ENCODE results near the gene SHC2.
"Not testable (repeated sequence)": the region's sequence is repeated elsewhere in the genome, so short reads cannot be mapped to it uniquely, and the experiment has no call there.

Gene SHC2

GRCh38 chr19:436413-436950, 24.4 kb downstream of the SHC2 start:
- H3K9me3 ChIP-seq (ENCODE audit: control insufficient read depth in 1 of 2, low read length in 2 of 2): no peaks in the 10 kb centered on the region
- H3K4me1 ChIP-seq (ENCODE audit: control insufficient read depth in 1 of 2, insufficient read depth in 2 of 2, low read length in 2 of 2): no peaks in the 10 kb centered on the region
- no peak overlapping the region for H3K4me3 ChIP-seq (ENCODE audit: low read depth in 1 of 2, low read length in 2 of 2)
- H3K27me3 ChIP-seq (ENCODE audit: control insufficient read depth in 1 of 2, insufficient read depth in 2 of 2, low read length in 2 of 2): no peaks in the 10 kb centered on the region
- no peak overlapping the region for H3K27ac ChIP-seq (ENCODE audit: low read depth, low read length)
- H3K36me3 ChIP-seq (ENCODE audit: control insufficient read depth in 1 of 2, insufficient read depth in 2 of 2, low read length in 2 of 2): no peaks in the 10 kb centered on the region
- no peak overlapping the region for H3K9ac ChIP-seq (ENCODE audit: low read depth in 1 of 2, low read length in 2 of 2)

GRCh38 chr19:435707-436412, 25.0 kb downstream of the SHC2 start:
- Histone ChIP-seq H3K9me3 (ENCODE audit: control insufficient read depth in 1 of 2, low read length in 2 of 2) (no peaks in the 10 kb centered on the region), H3K4me1 (ENCODE audit: control insufficient read depth in 1 of 2, insufficient read depth in 2 of 2, low read length in 2 of 2) (no peaks in the 10 kb centered on the region), H3K36me3 (ENCODE audit: control insufficient read depth in 1 of 2, insufficient read depth in 2 of 2, low read length in 2 of 2) (no peaks in the 10 kb centered on the region), H3K27ac (ENCODE audit: low read depth, low read length) (no peak overlapping the region), H3K4me3 (ENCODE audit: low read depth in 1 of 2, low read length in 2 of 2) (no peak overlapping the region), H3K9ac (ENCODE audit: low read depth in 1 of 2, low read length in 2 of 2) (no peak overlapping the region), H3K27me3 (ENCODE audit: control insufficient read depth in 1 of 2, insufficient read depth in 2 of 2, low read length in 2 of 2) (no peaks in the 10 kb centered on the region)

- no peaks in the 10 kb centered on the region for H3K9me3 ChIP-seq (ENCODE audit: control insufficient read depth in 1 of 2, low read length in 2 of 2)
- H3K9ac ChIP-seq (ENCODE audit: low read depth in 1 of 2, low read length in 2 of 2): no peak overlapping the region
- H3K27me3 ChIP-seq (ENCODE audit: control insufficient read depth in 1 of 2, insufficient read depth in 2 of 2, low read length in 2 of 2): no peaks in the 10 kb centered on the region
- H3K36me3 ChIP-seq (ENCODE audit: control insufficient read depth in 1 of 2, insufficient read depth in 2 of 2, low read length in 2 of 2): no peaks in the 10 kb centered on the region
- H3K27ac ChIP-seq (ENCODE audit: low read depth, low read length): no peak overlapping the region
- H3K4me1 ChIP-seq (ENCODE audit: control insufficient read depth in 1 of 2, insufficient read depth in 2 of 2, low read length in 2 of 2): no peaks in the 10 kb centered on the region
- H3K4me3 ChIP-seq (ENCODE audit: low read depth in 1 of 2, low read length in 2 of 2): no peak overlapping the region
These were observed 25.7 kb downstream of the SHC2 start for GRCh38 chr19:435056-435706.

GRCh38 chr19:434152-434960, 26.5 kb downstream of the SHC2 start:
- Histone ChIP-seq H3K4me3 (ENCODE audit: low read depth in 1 of 2, low read length in 2 of 2) (no peak overlapping the region), H3K27me3 (ENCODE audit: control insufficient read depth in 1 of 2, insufficient read depth in 2 of 2, low read length in 2 of 2) (no peaks in the 10 kb centered on the region), H3K9ac (ENCODE audit: low read depth in 1 of 2, low read length in 2 of 2) (no peak overlapping the region)

GRCh38 chr19:430701-431100, 30.1 kb downstream of the SHC2 start:
- Histone ChIP-seq H3K9ac (ENCODE audit: low read depth in 1 of 2, low read length in 2 of 2) (no peak overlapping the region), H3K36me3 (ENCODE audit: control insufficient read depth in 1 of 2, insufficient read depth in 2 of 2, low read length in 2 of 2) (no peaks in the 10 kb centered on the region), H3K27ac (ENCODE audit: low read depth, low read length) (no peak overlapping the region), H3K4me3 (ENCODE audit: low read depth in 1 of 2, low read length in 2 of 2) (no peak overlapping the region), H3K4me1 (ENCODE audit: control insufficient read depth in 1 of 2, insufficient read depth in 2 of 2, low read length in 2 of 2) (no peaks in the 10 kb centered on the region), H3K27me3 (ENCODE audit: control insufficient read depth in 1 of 2, insufficient read depth in 2 of 2, low read length in 2 of 2) (no peaks in the 10 kb centered on the region), H3K9me3 (ENCODE audit: control insufficient read depth in 1 of 2, low read length in 2 of 2) (no peaks in the 10 kb centered on the region)

More at GRCh38 chr19:434152-434960, 26.5 kb downstream of the SHC2 start:
- H3K9me3 ChIP-seq (ENCODE audit: control insufficient read depth in 1 of 2, low read length in 2 of 2): no peaks in the 10 kb centered on the region
- H3K4me1 ChIP-seq (ENCODE audit: control insufficient read depth in 1 of 2, insufficient read depth in 2 of 2, low read length in 2 of 2): no peaks in the 10 kb centered on the region
- H3K27ac ChIP-seq (ENCODE audit: low read depth, low read length): no peak overlapping the region
- H3K36me3 ChIP-seq (ENCODE audit: control insufficient read depth in 1 of 2, insufficient read depth in 2 of 2, low read length in 2 of 2): no peaks in the 10 kb centered on the region

- no peaks in the 10 kb centered on the region for H3K36me3 ChIP-seq (ENCODE audit: control insufficient read depth in 1 of 2, insufficient read depth in 2 of 2, low read length in 2 of 2)
- no peaks in the 10 kb centered on the region for H3K9me3 ChIP-seq (ENCODE audit: control insufficient read depth in 1 of 2, low read length in 2 of 2)
- no peak overlapping the region for H3K27ac ChIP-seq (ENCODE audit: low read depth, low read length)
- no peak overlapping the region for H3K9ac ChIP-seq (ENCODE audit: low read depth in 1 of 2, low read length in 2 of 2)
- no peak overlapping the region for H3K4me3 ChIP-seq (ENCODE audit: low read depth in 1 of 2, low read length in 2 of 2)
- H3K27me3 ChIP-seq (ENCODE audit: control insufficient read depth in 1 of 2, insufficient read depth in 2 of 2, low read length in 2 of 2): no peaks in the 10 kb centered on the region
- no peaks in the 10 kb centered on the region for H3K4me1 ChIP-seq (ENCODE audit: control insufficient read depth in 1 of 2, insufficient read depth in 2 of 2, low read length in 2 of 2)
These were observed 32.7 kb downstream of the SHC2 start for GRCh38 chr19:428149-428548.

- H3K27ac ChIP-seq (ENCODE audit: low read depth, low read length); H3K36me3 ChIP-seq (ENCODE audit: control insufficient read depth in 1 of 2, insufficient read depth in 2 of 2, low read length in 2 of 2); H3K9me3 ChIP-seq (ENCODE audit: control insufficient read depth in 1 of 2, low read length in 2 of 2); H3K27me3 ChIP-seq (ENCODE audit: control insufficient read depth in 1 of 2, insufficient read depth in 2 of 2, low read length in 2 of 2); H3K4me1 ChIP-seq (ENCODE audit: control insufficient read depth in 1 of 2, insufficient read depth in 2 of 2, low read length in 2 of 2); H3K9ac ChIP-seq (ENCODE audit: low read depth in 1 of 2, low read length in 2 of 2); H3K4me3 ChIP-seq (ENCODE audit: low read depth in 1 of 2, low read length in 2 of 2): not testable (repeated sequence)
These were observed 33.2 kb downstream of the SHC2 start for GRCh38 chr19:427675-428074.

GRCh38 chr19:426725-427445, 33.9 kb downstream of the SHC2 start:
- Histone ChIP-seq H3K4me1 (ENCODE audit: control insufficient read depth in 1 of 2, insufficient read depth in 2 of 2, low read length in 2 of 2) (no peaks in the 10 kb centered on the region), H3K36me3 (ENCODE audit: control insufficient read depth in 1 of 2, insufficient read depth in 2 of 2, low read length in 2 of 2) (no peaks in the 10 kb centered on the region), H3K4me3 (ENCODE audit: low read depth in 1 of 2, low read length in 2 of 2) (no peak overlapping the region), H3K27me3 (ENCODE audit: control insufficient read depth in 1 of 2, insufficient read depth in 2 of 2, low read length in 2 of 2) (no peaks in the 10 kb centered on the region), H3K9ac (ENCODE audit: low read depth in 1 of 2, low read length in 2 of 2) (no peak overlapping the region), H3K9me3 (ENCODE audit: control insufficient read depth in 1 of 2, low read length in 2 of 2) (no peaks in the 10 kb centered on the region), H3K27ac (ENCODE audit: low read depth, low read length) (no peak overlapping the region)

GRCh38 chr19:425056-425455, 35.8 kb downstream of the SHC2 start:
- H3K27ac ChIP-seq (ENCODE audit: low read depth, low read length): no peak overlapping the region
- no peaks in the 10 kb centered on the region for H3K27me3 ChIP-seq (ENCODE audit: control insufficient read depth in 1 of 2, insufficient read depth in 2 of 2, low read length in 2 of 2)
- no peak overlapping the region for H3K4me3 ChIP-seq (ENCODE audit: low read depth in 1 of 2, low read length in 2 of 2)
- no peaks in the 10 kb centered on the region for H3K4me1 ChIP-seq (ENCODE audit: control insufficient read depth in 1 of 2, insufficient read depth in 2 of 2, low read length in 2 of 2)
- H3K9ac ChIP-seq (ENCODE audit: low read depth in 1 of 2, low read length in 2 of 2): no peak overlapping the region
- no peaks in the 10 kb centered on the region for H3K9me3 ChIP-seq (ENCODE audit: control insufficient read depth in 1 of 2, low read length in 2 of 2)
- no peaks in the 10 kb centered on the region for H3K36me3 ChIP-seq (ENCODE audit: control insufficient read depth in 1 of 2, insufficient read depth in 2 of 2, low read length in 2 of 2)

Data from duodenal mucosa (tissue), 2 donors.